ENCODE results near the gene TTC34. TPM values are rescaled to one million over a fixed set of nuclear protein-coding genes. Genes with fewer than 3 reads are reported as not detected.

TTC34 gene
- polyA plus RNA-seq, 1 experiment, result 0.11 TPM

GRCh38 chr1:2644171-2644570, 157.3 kb downstream of the TTC34 start:
- no peak for DNase-seq (ENCODE audit: low read depth)
- POLR2A ChIA-PET, result no interaction called here
- no peak overlapping the region for H3K4me3 ChIP-seq (ENCODE audit: low read depth, low read length)
- H3K36me3 ChIP-seq (ENCODE audit: control insufficient read depth, insufficient read depth, low read length), result no peaks in the 10 kb centered on the region
- H3K27me3 ChIP-seq (ENCODE audit: control insufficient read depth, insufficient read depth, low read length), result no peaks in the 10 kb centered on the region
- CTCF ChIA-PET, result no interaction called here
- no peak for TF ChIP-seq CTCF (IDR thresholded peaks at IDR 0.05; ENCODE audit: insufficient read depth, low read depth, low read length)

DNA sequence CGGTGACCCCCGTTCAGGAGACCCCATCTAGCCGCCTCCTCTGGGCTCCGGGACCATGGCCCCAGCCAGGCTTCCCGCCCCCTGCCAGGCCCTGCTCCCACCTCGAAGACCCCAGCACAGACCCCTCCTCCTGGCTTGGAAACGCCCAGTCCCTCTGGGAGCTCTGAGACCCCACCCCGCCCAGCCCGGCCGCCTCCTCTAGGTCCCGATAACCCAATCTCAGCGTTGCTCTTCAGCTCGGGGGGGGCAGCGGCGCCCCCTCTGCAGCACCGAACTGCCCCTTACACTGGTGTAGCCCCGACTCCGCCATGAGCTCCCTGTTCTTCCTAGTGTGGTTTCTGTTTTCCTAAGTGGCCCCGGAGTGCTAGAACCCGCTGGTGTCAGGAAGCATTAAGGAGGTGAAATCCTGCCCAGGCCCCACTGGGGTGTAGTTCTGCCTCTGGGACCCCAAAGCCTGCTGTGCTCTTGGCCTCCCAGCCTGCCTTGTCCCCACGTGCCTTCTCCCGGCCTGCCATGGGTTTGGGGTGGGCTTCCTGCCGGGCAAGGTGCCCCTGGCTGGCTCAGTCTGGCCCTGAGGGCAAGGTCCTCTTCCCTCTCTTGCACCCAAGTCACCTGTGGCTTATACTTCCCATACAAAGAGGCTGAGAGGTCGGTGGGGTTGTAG, 157.9 kb downstream of the TTC34 start:
- 0 out of 2 replicates have a peak, but pooled peaks have one; percentile 0 for TF ChIP-seq CTCF (IDR thresholded peaks at IDR 0.05; ENCODE audit: insufficient read depth, low read depth, low read length)
- Histone ChIP-seq H3K36me3 (ENCODE audit: control insufficient read depth, insufficient read depth, low read length) (no peaks in the 10 kb centered on the region), H3K27me3 (ENCODE audit: control insufficient read depth, insufficient read depth, low read length) (no peaks in the 10 kb centered on the region), H3K4me3 (ENCODE audit: low read depth, low read length) (peak overlapping the region; percentile 98)
- POLR2A ChIA-PET, result no interaction called here
- no peak for DNase-seq (ENCODE audit: low read depth)
- CTCF ChIA-PET, result no interaction called here

GRCh38 chr1:2642560-2643413, 158.7 kb downstream of the TTC34 start:
- POLR2A ChIA-PET, result no interaction called here

GRCh38 chr1:2642131-2642559, 159.3 kb downstream of the TTC34 start:
- H3K36me3 ChIP-seq (ENCODE audit: control insufficient read depth, insufficient read depth, low read length), result no peaks in the 10 kb centered on the region
- no peaks in the 10 kb centered on the region for H3K27me3 ChIP-seq (ENCODE audit: control insufficient read depth, insufficient read depth, low read length)
- H3K4me3 ChIP-seq (ENCODE audit: low read depth, low read length), result peak overlapping the region; percentile 98
- no peak for DNase-seq (ENCODE audit: low read depth)
- POLR2A ChIA-PET, result no interaction called here
- no peak for TF ChIP-seq CTCF (IDR thresholded peaks at IDR 0.05; ENCODE audit: insufficient read depth, low read depth, low read length)
- CTCF ChIA-PET, result no interaction called here

More at GRCh38 chr1:2642560-2643413, 158.7 kb downstream of the TTC34 start:
- Histone ChIP-seq H3K36me3 (ENCODE audit: control insufficient read depth, insufficient read depth, low read length) (no peaks in the 10 kb centered on the region), H3K27me3 (ENCODE audit: control insufficient read depth, insufficient read depth, low read length) (no peaks in the 10 kb centered on the region), H3K4me3 (ENCODE audit: low read depth, low read length) (peak overlapping the region; percentile 98)
- CTCF ChIA-PET, result no interaction called here
- peak; percentile 30 for TF ChIP-seq CTCF (IDR thresholded peaks at IDR 0.05; ENCODE audit: insufficient read depth, low read depth, low read length)
- peak; percentile 26 for DNase-seq (ENCODE audit: low read depth)

GRCh38 chr1:2641381-2642130, 159.9 kb downstream of the TTC34 start:
- ChIA-PET POLR2A (no interaction called here), CTCF (interaction anchor here (1.3 kb wide), 1 partner anchor 679 kb away, joined by 3 read pairs; no protein-coding TSS in a partner anchor)
- TF ChIP-seq CTCF (IDR thresholded peaks at IDR 0.05; ENCODE audit: insufficient read depth, low read depth, low read length), result no peak
- no peaks in the 10 kb centered on the region for H3K27me3 ChIP-seq (ENCODE audit: control insufficient read depth, insufficient read depth, low read length)
- peak overlapping the region; percentile 98 for H3K4me3 ChIP-seq (ENCODE audit: low read depth, low read length)
- H3K36me3 ChIP-seq (ENCODE audit: control insufficient read depth, insufficient read depth, low read length), result no peaks in the 10 kb centered on the region
- DNase-seq (ENCODE audit: low read depth), result no peak
